ENCODE results near the gene CES2. TPM values are rescaled to one million over a fixed set of nuclear protein-coding genes. Genes with fewer than 3 reads are reported as not detected.

Gene CES2
- total and polyA plus RNA-seq, 2 experiments from 2014 or later: 52.8 to 72.8 TPM

GRCh38 chr16:66891360-66891759, 44.0 kb upstream of the CES2 start:
- Histone ChIP-seq H3K4me2 (no peak overlapping the region), H3K27me3 (no peaks in the 10 kb centered on the region), H3K4me3 (no peak overlapping the region), H3K9me3 (ENCODE audit: low read depth) (no peaks in the 10 kb centered on the region), H3K79me2 (peaks cover 1% of the 10 kb centered on the region), H3K9me2 (replicated peaks; ENCODE audit: insufficient read depth) (no peaks in the 10 kb centered on the region), H3K36me3 (replicated peaks; ENCODE audit: insufficient read depth, low read depth) (no peaks in the 10 kb centered on the region), H2AFZ (no peak overlapping the region), H3K4me1 (ENCODE audit: insufficient read depth) (no peaks in the 10 kb centered on the region), H4K20me1 (ENCODE audit: insufficient read depth, poor library complexity, severe bottlenecking) (no peaks in the 10 kb centered on the region), H3K27ac (no peak overlapping the region)
- 90% methylated on average over 4 of the region's 4 CpGs for whole genome bisulfite sequencing (ENCODE audit: low lambda C conversion rate, missing lambda C conversion rate)
- DNase-seq (ENCODE audit: low spot score): no peak
- TF ChIP-seq EZH2phosphoT487 (IDR thresholded peaks at IDR 0.05; ENCODE audit: low read depth, severe bottlenecking, unreplicated experiment) (no peak), EZH2 (IDR thresholded peaks at IDR 0.05; ENCODE audit: borderline replicate concordance) (no peak), CTCF (IDR thresholded peaks at IDR 0.05; ENCODE audit: poor library complexity) (no peak)

GRCh38 chr16:66891797-66892196, 43.5 kb upstream of the CES2 start:
- 99% methylated on average over 6 of the region's 6 CpGs for WGBS (ENCODE audit: low lambda C conversion rate, missing lambda C conversion rate)

GRCh38 chr16:66894055-66894454, 41.3 kb upstream of the CES2 start:
- peaks cover under 1% of the 10 kb centered on the region for H3K4me1 ChIP-seq (ENCODE audit: insufficient read depth)
- no peaks in the 10 kb centered on the region for H3K9me2 ChIP-seq (replicated peaks; ENCODE audit: insufficient read depth)
- WGBS (ENCODE audit: low lambda C conversion rate, missing lambda C conversion rate): 79% methylated on average over 2 of the region's 2 CpGs

More at GRCh38 chr16:66891797-66892196, 43.5 kb upstream of the CES2 start:
- no peak overlapping the region for H2AFZ ChIP-seq
- no peak overlapping the region for H3K4me3 ChIP-seq
- no peaks in the 10 kb centered on the region for H3K4me1 ChIP-seq (ENCODE audit: insufficient read depth)
- TF ChIP-seq EZH2phosphoT487 (IDR thresholded peaks at IDR 0.05; ENCODE audit: low read depth, severe bottlenecking, unreplicated experiment): no peak
- TF ChIP-seq EZH2 (IDR thresholded peaks at IDR 0.05; ENCODE audit: borderline replicate concordance): no peak
- TF ChIP-seq CTCF (IDR thresholded peaks at IDR 0.05; ENCODE audit: poor library complexity): no peak
- H3K9me3 ChIP-seq (ENCODE audit: low read depth): no peaks in the 10 kb centered on the region
- no peak for DNase-seq (ENCODE audit: low spot score)
- H3K9me2 ChIP-seq (replicated peaks; ENCODE audit: insufficient read depth): no peaks in the 10 kb centered on the region
- no peaks in the 10 kb centered on the region for H4K20me1 ChIP-seq (ENCODE audit: insufficient read depth, poor library complexity, severe bottlenecking)
- no peaks in the 10 kb centered on the region for H3K27me3 ChIP-seq
- H3K4me2 ChIP-seq: no peak overlapping the region
- no peaks in the 10 kb centered on the region for H3K79me2 ChIP-seq
- H3K27ac ChIP-seq: no peak overlapping the region
- no peaks in the 10 kb centered on the region for H3K36me3 ChIP-seq (replicated peaks; ENCODE audit: insufficient read depth, low read depth)

More at GRCh38 chr16:66894055-66894454, 41.3 kb upstream of the CES2 start:
- no peak for TF ChIP-seq CTCF (IDR thresholded peaks at IDR 0.05; ENCODE audit: poor library complexity)
- TF ChIP-seq EZH2phosphoT487 (IDR thresholded peaks at IDR 0.05; ENCODE audit: low read depth, severe bottlenecking, unreplicated experiment): no peak
- no peak for TF ChIP-seq EZH2 (IDR thresholded peaks at IDR 0.05; ENCODE audit: borderline replicate concordance)
- H2AFZ ChIP-seq: no peak overlapping the region
- no peaks in the 10 kb centered on the region for H4K20me1 ChIP-seq (ENCODE audit: insufficient read depth, poor library complexity, severe bottlenecking)
- H3K79me2 ChIP-seq: no peaks in the 10 kb centered on the region
- no peaks in the 10 kb centered on the region for H3K27me3 ChIP-seq
- no peaks in the 10 kb centered on the region for H3K36me3 ChIP-seq (replicated peaks; ENCODE audit: insufficient read depth, low read depth)
- no peak overlapping the region for H3K27ac ChIP-seq
- DNase-seq (ENCODE audit: low spot score): no peak
- no peak overlapping the region for H3K4me3 ChIP-seq
- H3K4me2 ChIP-seq: no peak overlapping the region
- H3K9me3 ChIP-seq (ENCODE audit: low read depth): no peaks in the 10 kb centered on the region
